HG03571 (cell line): Measurements from ENCODE around the gene HIPK2.

ENCODE experiments used
- ATAC-seq: cut with Tn5 transposase; IDR thresholded peaks from one replicate; pipeline ENCODE4 v1.9.1; 2021; ENCODE audit not compliant: unreplicated experiment

The HIPK2 gene

GRCh38 chr7:139737221-139738100 is 40.3 kb downstream of the HIPK2 start:
- no peak for ATAC-seq

DNA sequence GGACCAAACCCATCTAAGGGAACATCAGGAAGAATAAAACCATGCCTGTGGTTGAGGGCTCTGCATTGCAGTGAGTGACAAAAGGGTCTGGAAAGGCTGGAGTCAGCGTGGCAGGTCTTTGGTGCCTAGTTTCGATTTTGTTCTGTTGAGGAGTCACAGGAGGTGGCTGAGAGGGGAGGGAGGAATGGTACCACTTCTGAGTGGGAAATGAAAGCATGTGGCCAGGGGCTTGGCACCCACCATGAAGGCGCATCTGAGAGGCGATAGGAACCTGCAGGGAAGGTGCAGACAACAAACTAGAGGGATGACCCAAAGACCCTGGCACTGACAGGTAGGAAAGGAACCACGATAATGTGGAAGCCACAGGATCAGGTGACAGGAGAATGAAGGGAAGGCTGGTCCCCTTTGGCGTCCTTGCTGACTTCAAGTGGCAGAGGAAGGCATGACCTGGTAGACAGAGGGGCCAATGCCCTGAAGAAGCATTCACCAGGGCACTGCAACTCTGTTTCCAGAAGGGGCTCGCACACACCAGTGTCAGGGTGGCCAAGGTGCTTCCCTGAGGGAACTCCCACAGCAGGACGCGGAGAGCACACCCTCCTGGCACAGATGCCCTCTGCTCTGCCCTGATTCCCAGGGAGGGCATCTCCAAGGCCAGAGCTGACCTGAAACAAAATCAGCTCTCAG is 41.7 kb downstream of the HIPK2 start:
- ATAC-seq = no peak

GRCh38 chr7:139735466-139735865 is 42.3 kb downstream of the HIPK2 start:
- no peak for ATAC-seq

GRCh38 chr7:139734395-139734794 is 43.4 kb downstream of the HIPK2 start:
- no peak for ATAC-seq

DNA sequence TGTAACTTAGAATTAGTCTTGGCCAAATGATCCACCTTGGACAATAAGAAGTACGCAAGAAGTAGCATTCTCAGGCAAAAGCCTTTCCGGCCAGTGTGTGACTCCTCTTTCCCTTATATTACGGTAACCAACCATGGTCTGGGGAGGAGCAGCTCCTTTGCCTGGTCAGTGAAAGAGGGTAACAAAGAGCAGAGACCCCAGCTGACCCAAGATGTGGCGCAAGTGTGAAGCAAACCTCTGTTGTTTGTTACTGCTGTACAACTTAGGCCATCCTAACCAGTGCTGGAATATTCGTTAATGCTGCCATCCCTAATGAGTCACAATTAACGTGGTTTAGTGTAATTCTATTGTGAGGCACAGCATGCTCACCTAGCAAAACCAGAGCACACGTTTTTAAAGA is 44.0 kb downstream of the HIPK2 start:
- ATAC-seq = no peak

- no peak for ATAC-seq
These were observed 45.2 kb downstream of the HIPK2 start for GRCh38 chr7:139732471-139733167.

DNA sequence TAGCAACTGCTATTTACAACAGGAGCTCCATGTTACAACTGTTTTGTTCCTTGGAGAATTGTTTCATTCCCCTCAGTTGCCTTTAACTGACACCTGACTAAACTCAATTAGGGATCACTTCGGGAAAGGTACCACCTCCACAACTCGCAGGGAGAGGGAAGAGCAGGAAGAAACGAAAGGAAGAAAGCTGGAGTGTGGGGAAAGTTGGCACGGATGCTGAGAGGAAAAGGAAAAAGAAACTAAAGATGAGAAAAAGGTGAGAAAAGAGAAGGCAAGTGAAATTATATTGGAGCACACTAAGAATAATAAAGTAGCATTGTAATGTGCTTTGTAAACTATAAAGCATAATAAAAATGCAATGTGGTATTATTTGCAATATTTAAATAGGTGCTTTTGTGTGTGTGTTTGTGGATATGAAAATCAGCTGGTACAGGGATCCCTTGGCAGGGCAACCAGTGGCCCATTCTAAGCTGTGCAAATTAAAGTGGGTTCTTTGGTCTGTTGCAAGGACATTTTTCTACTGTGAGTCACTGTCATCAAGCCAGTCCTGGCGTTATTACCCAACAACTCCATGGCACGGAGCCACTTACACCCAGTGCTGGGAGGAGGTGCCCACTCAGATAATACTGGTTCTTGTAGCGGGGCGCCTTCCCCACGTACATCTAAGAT is 45.9 kb downstream of the HIPK2 start:
- ATAC-seq = no peak

DNA sequence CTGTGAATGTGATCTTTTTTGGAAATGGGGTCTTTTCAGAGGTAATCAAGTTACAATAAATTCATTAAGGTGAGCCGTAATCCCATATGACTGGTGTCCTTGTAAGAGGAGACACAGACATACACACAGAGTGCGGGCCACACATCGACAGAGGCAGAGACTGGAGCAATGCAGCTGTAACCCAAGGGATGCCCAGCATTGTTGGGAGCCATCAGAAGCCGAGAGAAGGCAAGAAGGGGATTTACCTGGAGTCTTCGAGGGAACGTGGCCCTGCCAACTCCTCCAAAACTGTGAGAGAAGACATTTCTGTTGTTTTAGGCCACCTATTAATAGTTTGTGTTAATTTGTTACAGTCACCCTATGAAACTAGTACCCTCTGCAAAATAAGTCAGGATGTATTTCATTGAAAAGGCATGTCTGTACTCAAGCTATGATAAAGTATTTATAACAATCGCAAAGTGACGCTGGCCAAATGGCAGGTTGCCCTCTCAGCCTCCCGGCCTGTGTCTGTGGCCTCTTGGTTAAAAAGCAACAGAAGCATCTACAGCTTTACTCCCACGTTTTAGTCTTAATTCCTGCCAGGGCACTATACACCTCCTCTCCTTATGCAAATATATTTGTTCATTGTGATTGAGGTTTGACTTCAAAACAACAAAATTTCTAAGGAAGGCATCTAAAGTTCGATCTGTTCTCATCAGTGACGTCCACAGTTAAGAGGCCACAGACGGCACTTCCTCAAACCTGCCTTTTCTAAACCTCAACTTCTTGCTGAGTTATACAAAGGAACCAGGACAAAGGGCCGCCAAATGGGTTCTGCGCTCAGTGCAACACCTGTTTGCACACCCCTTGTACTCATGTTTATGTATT is 46.8 kb downstream of the HIPK2 start:
- ATAC-seq = peak; percentile 81

DNA sequence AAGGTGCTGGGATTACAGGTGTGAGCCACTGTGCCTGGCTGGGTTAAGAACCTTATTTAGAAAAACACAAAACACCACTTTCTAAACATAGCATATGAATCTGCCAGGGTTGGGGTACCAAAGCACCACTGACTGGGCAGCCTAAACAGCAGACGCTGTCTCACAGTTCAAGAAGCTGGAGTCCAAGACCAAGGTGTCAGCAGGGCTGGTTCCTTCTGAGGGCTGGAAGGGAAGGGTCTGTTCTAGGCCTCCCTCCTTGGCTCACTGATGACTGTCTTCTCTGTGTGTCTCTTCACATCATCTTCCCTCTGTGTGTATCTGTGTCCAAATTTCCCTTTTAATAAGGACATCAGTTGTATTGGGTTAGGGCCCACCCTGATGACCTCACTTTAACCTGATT is 49.6 kb downstream of the HIPK2 start:
- no peak for ATAC-seq

DNA sequence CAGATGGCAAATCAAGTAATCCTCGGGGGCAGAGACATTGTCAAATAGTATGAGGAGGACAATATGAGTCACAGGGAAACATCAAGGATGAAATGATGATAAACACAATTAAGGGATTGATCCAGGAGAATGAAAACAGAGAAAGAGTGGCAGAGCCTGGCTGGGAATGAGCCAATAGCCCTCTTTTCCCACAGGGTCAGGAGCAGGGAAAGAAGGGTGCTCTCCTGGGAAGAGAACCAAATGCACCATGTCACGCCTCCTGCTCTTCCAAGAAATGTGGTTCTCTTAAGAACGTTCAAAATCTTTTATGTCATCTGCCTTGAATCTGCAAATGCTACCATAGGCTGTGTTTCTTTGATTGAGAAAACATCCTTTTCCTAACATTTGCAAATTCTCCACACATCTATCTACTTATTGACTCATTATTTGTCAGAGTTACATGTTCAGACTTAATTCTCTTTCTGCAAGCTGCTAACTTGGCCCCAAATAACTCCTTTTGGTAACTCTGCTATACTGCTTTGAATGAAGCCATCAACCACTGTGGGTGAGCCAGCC is 50.6 kb downstream of the HIPK2 start:
- no peak for ATAC-seq

GRCh38 chr7:139726485-139726869 is 51.3 kb downstream of the HIPK2 start:
- no peak for ATAC-seq

GRCh38 chr7:139725858-139726484 is 51.8 kb downstream of the HIPK2 start:
- ATAC-seq = no peak

GRCh38 chr7:139725077-139725476 is 52.7 kb downstream of the HIPK2 start:
- peak; percentile 82 for ATAC-seq

- no peak for ATAC-seq
These were observed 55.2 kb downstream of the HIPK2 start for GRCh38 chr7:139722604-139723003.

- ATAC-seq = no peak
These were observed 56.0 kb downstream of the HIPK2 start for GRCh38 chr7:139721821-139722220.

DNA sequence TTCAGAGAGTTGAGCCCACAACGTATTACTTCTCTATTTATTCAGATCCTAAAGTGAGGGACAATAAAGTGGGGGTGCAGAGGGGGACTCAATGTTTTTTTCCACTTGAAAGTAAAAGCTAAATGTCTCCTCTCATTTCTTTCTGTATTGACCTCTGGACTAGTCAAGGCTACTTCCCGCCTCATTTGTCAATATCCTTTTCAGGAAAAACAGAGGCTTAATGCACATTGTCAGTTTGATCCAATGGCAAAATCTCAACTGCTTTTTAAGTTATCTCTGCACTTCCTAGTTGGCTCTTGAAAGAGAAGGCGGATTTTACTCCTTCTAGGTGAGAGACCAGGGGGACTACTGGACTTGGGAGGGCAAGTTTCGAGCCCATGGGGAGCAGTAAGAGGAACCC is 56.4 kb downstream of the HIPK2 start:
- no peak for ATAC-seq

- ATAC-seq = no peak
These were observed 57.0 kb downstream of the HIPK2 start for GRCh38 chr7:139720705-139721231.

GRCh38 chr7:139720186-139720585 is 57.6 kb downstream of the HIPK2 start:
- ATAC-seq = no peak

GRCh38 chr7:139718859-139719258 is 58.9 kb downstream of the HIPK2 start:
- no peak for ATAC-seq
